GM23338 (cell line): ENCODE data around the gene AHNAK.

Experiments used
- EZH2phosphoT487 ChIP-seq: fragments of 200-600 bp; sonication (generic); IDR thresholded peaks from one replicate; pipeline ENCODE4 v1.8.1; 2018; ENCODE audit warnings: antibody characterized with exemption; ENCODE audit not compliant: unreplicated experiment
- TF ChIP-seq, protein P1 (sequence below): IDR thresholded peaks from one replicate; pipeline ENCODE4 v1.6.1; 2018; ENCODE audit warnings: antibody characterized with exemption; ENCODE audit not compliant: unreplicated experiment
- TF ChIP-seq, protein P2 (sequence below), 2 experiments: fragments of 200-600 bp in 1 of 2; sonication (generic) in 1 of 2; conservative IDR thresholded peaks; 2 replicates each; pipeline versions ENCODE4 v1.5.1 to v1.6.1; 2016 to 2017; ENCODE audit warnings: antibody characterized with exemption in 2 of 2, low read depth in 2 of 2, mild to moderate bottlenecking in 2 of 2, moderate library complexity in 1 of 2

DNA sequence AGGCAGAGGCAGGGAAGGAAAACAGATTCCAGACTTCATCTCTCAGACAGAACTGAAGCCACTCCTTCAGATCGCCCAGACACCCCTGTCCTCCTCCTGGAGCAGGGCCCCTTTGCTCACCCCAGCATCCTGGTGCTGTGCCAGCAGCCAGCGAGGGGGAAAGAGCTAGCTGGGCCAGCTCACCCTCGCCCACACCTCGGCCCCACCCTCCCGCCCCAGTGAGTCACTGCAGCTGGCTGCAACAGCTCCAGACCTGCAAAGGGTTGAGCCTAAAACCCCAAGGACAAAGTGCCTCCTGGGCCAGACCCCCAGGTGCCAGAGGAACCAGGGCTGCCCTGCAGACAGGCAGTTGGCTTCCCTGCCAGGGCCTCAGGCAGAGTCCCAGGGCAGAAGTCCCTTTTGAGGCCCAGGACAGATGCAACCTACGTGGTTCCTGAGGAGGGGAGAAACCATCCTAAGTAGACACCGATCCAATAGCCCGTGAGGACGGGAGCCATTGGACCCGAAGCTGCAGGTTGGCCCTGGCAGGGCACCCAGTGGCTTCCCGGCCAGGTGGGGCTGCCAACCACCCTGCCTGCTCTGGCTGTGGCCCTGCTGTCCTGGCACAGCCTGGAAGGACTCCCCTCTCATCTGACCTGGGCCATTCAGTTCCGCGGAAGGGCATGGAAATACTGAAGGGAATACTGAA is 7.2 kb downstream of the AHNAK start:
- TF ChIP-seq, protein P1, sequence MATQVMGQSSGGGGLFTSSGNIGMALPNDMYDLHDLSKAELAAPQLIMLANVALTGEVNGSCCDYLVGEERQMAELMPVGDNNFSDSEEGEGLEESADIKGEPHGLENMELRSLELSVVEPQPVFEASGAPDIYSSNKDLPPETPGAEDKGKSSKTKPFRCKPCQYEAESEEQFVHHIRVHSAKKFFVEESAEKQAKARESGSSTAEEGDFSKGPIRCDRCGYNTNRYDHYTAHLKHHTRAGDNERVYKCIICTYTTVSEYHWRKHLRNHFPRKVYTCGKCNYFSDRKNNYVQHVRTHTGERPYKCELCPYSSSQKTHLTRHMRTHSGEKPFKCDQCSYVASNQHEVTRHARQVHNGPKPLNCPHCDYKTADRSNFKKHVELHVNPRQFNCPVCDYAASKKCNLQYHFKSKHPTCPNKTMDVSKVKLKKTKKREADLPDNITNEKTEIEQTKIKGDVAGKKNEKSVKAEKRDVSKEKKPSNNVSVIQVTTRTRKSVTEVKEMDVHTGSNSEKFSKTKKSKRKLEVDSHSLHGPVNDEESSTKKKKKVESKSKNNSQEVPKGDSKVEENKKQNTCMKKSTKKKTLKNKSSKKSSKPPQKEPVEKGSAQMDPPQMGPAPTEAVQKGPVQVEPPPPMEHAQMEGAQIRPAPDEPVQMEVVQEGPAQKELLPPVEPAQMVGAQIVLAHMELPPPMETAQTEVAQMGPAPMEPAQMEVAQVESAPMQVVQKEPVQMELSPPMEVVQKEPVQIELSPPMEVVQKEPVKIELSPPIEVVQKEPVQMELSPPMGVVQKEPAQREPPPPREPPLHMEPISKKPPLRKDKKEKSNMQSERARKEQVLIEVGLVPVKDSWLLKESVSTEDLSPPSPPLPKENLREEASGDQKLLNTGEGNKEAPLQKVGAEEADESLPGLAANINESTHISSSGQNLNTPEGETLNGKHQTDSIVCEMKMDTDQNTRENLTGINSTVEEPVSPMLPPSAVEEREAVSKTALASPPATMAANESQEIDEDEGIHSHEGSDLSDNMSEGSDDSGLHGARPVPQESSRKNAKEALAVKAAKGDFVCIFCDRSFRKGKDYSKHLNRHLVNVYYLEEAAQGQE: no peak
- TF ChIP-seq, protein P2, sequence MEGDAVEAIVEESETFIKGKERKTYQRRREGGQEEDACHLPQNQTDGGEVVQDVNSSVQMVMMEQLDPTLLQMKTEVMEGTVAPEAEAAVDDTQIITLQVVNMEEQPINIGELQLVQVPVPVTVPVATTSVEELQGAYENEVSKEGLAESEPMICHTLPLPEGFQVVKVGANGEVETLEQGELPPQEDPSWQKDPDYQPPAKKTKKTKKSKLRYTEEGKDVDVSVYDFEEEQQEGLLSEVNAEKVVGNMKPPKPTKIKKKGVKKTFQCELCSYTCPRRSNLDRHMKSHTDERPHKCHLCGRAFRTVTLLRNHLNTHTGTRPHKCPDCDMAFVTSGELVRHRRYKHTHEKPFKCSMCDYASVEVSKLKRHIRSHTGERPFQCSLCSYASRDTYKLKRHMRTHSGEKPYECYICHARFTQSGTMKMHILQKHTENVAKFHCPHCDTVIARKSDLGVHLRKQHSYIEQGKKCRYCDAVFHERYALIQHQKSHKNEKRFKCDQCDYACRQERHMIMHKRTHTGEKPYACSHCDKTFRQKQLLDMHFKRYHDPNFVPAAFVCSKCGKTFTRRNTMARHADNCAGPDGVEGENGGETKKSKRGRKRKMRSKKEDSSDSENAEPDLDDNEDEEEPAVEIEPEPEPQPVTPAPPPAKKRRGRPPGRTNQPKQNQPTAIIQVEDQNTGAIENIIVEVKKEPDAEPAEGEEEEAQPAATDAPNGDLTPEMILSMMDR (conservative IDR thresholded peaks at IDR 0.05; ENCODE audit: low read depth in 2 of 2): no peak
- no peak for TF ChIP-seq EZH2phosphoT487
